IPS-18c (cell line): Measurements from ENCODE around the gene ZNF22.
"Not testable (repeated sequence)": the region's sequence is repeated elsewhere in the genome, so short reads cannot be mapped to it uniquely, and the experiment has no call there.

ENCODE experiments used
- H3K4me3 ChIP-seq: 2 replicates; pipeline ENCODE4 v1.7.0; 2013; ENCODE audit warnings: low read depth, mild to moderate bottlenecking, low read length, moderate library complexity; ENCODE audit not compliant: insufficient read depth
- H3K9me3 ChIP-seq: one replicate; pipeline ENCODE4 v1.6.1; 2013; ENCODE audit warnings: mild to moderate bottlenecking, low read length, moderate library complexity; ENCODE audit not compliant: control insufficient read depth, insufficient read depth

The ZNF22 gene

GRCh38 chr10:44994752-44995530 lies 5.8 kb upstream of the ZNF22 start:
- no peaks in the 10 kb centered on the region for H3K9me3 ChIP-seq
- H3K4me3 ChIP-seq = no peak overlapping the region

DNA sequence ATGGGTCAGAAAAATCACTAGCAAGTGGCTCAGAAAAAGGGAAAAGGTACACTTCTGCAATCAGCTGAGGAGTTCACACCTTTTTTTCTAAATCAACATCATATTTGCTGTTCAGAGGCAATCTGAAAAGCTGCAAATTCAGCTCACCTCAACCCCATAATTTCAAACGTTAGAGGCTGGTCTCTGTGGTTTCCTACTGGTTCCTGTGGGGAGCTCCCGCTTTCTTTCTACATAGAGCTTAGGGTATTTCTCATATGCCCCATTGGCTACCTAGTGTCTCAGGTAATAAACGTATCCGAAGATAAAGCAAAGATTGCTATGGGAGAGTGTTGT lies 5.2 kb upstream of the ZNF22 start:
- Histone ChIP-seq H3K9me3 (no peaks in the 10 kb centered on the region), H3K4me3 (no peak overlapping the region)

GRCh38 chr10:44995914-44996669 lies 4.6 kb upstream of the ZNF22 start:
- no peak overlapping the region for H3K4me3 ChIP-seq
- no peaks in the 10 kb centered on the region for H3K9me3 ChIP-seq

- Histone ChIP-seq H3K4me3 (no peak overlapping the region), H3K9me3 (no peaks in the 10 kb centered on the region)
Measured at GRCh38 chr10:44997105-44997748, 3.5 kb upstream of the ZNF22 start.

DNA sequence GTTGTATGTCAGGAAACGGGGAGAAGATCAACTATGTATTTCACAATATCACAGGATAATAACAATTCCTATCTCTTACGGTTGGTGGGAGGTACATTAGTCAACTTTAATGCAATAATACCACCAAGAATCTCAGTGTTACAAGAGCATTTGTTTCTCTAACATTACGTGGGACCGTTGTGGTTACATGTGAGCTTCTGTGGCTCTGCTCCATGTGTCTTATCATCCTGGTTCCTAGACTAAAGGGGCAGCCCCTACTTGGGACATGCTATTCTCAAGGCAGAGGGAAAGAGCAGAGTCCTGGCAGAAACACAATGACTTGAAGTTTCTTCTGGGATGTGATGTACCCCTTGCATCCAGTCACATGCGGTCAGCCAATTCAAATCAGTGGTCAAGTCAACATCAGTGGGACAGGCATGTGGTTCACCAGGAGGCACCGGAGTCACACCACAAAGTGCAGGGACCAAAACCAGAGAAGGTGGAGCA lies 2.5 kb upstream of the ZNF22 start:
- no peaks in the 10 kb centered on the region for H3K9me3 ChIP-seq
- no peak overlapping the region for H3K4me3 ChIP-seq

GRCh38 chr10:45000138-45000751 lies 478 bp upstream of the ZNF22 start:
- Histone ChIP-seq H3K4me3 (peak overlapping the region; percentile 50; the same call in 1 of the 2 replicates), H3K9me3 (no peaks in the 10 kb centered on the region)

DNA sequence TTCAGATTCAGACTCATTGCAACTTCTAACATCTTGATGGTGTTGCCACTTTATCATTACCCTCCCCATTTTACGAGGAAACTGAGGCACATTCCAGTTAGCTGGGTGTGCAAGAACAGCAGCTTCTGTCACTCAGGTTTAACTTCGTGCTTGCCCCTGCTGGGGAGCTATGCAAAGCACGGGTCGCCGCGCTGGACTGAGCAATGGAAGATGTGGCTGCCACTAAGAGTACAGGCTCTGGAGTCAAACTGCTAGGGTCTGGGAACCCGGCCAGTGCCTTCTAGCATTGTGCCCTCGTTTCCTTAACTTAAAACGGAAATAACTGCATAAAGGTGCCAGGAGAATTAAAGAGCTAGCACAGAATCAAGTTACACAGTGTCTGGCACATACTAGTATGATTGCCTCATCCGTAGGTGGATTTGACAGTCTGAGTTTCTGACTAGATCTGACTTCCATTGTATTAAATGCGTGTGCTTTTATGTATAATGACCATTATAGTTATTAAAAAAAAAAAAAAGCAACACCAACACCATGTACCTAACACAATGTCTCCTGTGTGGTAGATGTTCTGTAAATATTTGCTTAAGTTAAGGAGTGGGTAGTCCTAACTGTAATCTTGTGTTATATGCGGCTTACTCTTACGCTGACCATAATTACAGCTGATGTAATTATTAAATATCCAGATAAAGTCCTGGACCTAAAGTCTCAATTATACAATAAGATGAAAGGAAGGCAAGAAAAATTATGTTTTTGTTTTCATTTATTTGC lies 842 bp downstream of the ZNF22 start:
- no peaks in the 10 kb centered on the region for H3K9me3 ChIP-seq
- H3K4me3 ChIP-seq = peak overlapping the region; percentile 50

GRCh38 chr10:45003432-45004000 lies 2.8 kb downstream of the ZNF22 start:
- Histone ChIP-seq H3K9me3 (no peaks in the 10 kb centered on the region), H3K4me3 (no peak overlapping the region)

DNA sequence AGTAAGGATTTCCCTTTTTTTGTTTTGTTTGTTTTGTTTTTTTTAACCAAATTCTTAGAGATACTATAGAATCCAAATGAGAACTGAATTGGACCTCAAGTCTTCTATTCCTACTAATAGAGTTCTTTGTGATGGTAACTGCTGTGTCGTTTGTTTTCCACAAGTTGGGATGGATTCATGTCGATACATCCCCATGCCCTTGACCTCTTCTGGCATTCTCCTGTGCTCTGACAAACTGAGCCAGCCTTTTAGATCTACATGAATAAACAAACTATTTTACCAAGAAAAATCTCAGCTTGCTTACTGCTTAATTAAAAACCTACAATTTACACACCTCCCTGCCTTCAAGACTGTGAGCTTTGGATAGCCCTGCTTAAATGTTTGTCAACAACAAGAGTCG lies 3.9 kb downstream of the ZNF22 start:
- H3K4me3 ChIP-seq = no peak overlapping the region
- H3K9me3 ChIP-seq = no peaks in the 10 kb centered on the region

GRCh38 chr10:45005284-45005683 lies 4.6 kb downstream of the ZNF22 start:
- H3K4me3 ChIP-seq = no peak overlapping the region
- no peaks in the 10 kb centered on the region for H3K9me3 ChIP-seq

GRCh38 chr10:45006276-45007030 lies 5.7 kb downstream of the ZNF22 start:
- H3K4me3 ChIP-seq = no peak overlapping the region

GRCh38 chr10:45008524-45009161 lies 7.9 kb downstream of the ZNF22 start:
- Histone ChIP-seq H3K4me3 (no peak overlapping the region), H3K9me3 (no peaks in the 10 kb centered on the region)

More at GRCh38 chr10:45006276-45007030, 5.7 kb downstream of the ZNF22 start:
- no peaks in the 10 kb centered on the region for H3K9me3 ChIP-seq

GRCh38 chr10:45014557-45014956 lies 13.8 kb downstream of the ZNF22 start:
- H3K9me3 ChIP-seq, H3K4me3 ChIP-seq: not testable (repeated sequence)

GRCh38 chr10:45015590-45015989 lies 14.9 kb downstream of the ZNF22 start:
- no peaks in the 10 kb centered on the region for H3K9me3 ChIP-seq
- no peak overlapping the region for H3K4me3 ChIP-seq

GRCh38 chr10:45023426-45023825 lies 22.7 kb downstream of the ZNF22 start:
- H3K4me3 ChIP-seq = no peak overlapping the region
- peaks cover 3% of the 10 kb centered on the region for H3K9me3 ChIP-seq

GRCh38 chr10:45034301-45034700 lies 33.6 kb downstream of the ZNF22 start:
- Histone ChIP-seq H3K9me3 (peaks cover 2% of the 10 kb centered on the region), H3K4me3 (no peak overlapping the region)
